Sciatic nerve (tissue), 2 donors: Measurements from ENCODE around the gene MYO15A. TPM values are rescaled to one million over a fixed set of nuclear protein-coding genes. Genes with fewer than 3 reads are reported as not detected.

Experiments
- ATAC-seq: fragments of 200-7000 bp; cut with Tn5 transposase; one replicate; pipeline ENCODE4 v1.9.1; 2020; ENCODE audit warnings: mild to moderate bottlenecking, moderate library complexity
- DNase-seq: peaks from one replicate; pipeline ENCODE4 v3.0.0-alpha.2; 2020; ENCODE audit warnings: low spot score
- intact Hi-C: fragments of 100-400 bp; cut with DNase I; formaldehyde crosslinking; loops from one replicate; pipeline ENCODE4 v1.14.2; 2022
- total RNA-seq: library from RNA; stranded (reverse); fragmentation: NEBNext Ultra II Directional; extraction: Animal tissue kit (Norgen Biotek cat#: 25700); gene quantifications from one replicate; pipeline ENCODE4 v1.2.1, GENCODE V29; 2021
- donor health status: DM: no; HTN: no; CAD: no.
- donor health status: DM: no; HTN: no; CAD: no.

Gene MYO15A
- total RNA-seq, 1 donor from 2014 or later: 4.4 TPM

DNA sequence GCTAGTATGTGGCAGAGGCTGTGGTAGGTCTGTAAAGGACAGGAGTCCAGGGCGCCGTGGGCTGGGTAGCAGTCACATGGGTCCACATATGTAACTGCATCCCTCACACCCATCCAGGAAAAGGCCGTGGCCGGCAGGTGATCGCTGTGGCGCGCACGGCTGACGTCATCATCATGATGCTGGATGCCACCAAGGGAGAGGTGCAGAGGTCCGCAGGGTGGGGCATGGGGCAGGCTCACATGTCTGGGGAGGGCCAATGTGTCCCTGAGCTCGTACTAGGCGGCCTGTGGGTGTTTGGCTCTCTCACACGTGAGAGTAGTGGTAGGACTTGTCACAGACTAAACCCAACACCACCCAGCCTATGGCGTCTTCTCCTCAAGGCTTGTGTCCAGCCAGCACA is 9.0 kb upstream of the MYO15A start:
- ATAC-seq (no peak), DNase-seq (no peak)
- intact Hi-C loops: no loop called here

DNA sequence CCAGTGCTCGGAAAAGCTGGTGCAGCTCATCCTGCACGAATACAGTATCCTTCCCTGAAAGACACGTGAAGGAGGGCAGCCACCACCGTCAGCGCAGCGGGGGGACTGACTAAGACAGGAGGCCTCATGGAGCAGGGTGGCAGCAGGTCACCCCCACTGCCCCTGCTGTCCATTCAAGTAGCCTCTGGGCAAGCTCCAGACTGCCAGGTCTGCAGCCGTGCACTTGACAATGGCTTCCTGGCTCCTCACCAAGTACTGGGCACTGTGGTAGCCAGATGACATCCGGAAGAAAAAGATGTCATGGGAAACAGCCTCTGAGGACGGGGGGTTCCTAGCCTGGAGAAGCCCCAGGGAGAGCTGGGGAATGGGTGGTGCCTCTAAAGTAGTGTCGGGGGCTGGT is 7.9 kb upstream of the MYO15A start:
- ATAC-seq (no peak), DNase-seq (no peak)
- intact Hi-C loops: no loop called here

- intact Hi-C loops: no loop called here
- DNase-seq: no peak
- ATAC-seq: no peak
Measured at GRCh38 chr17:18101828-18102227, 6.7 kb upstream of the MYO15A start.

GRCh38 chr17:18102640-18103039 is 5.9 kb upstream of the MYO15A start:
- intact Hi-C loops: no loop called here
- no peak for DNase-seq
- no peak for ATAC-seq

- intact Hi-C loops: no loop called here
- ATAC-seq: no peak
Measured at GRCh38 chr17:18105027-18105426, 3.5 kb upstream of the MYO15A start.

GRCh38 chr17:18105595-18105994 is 3.0 kb upstream of the MYO15A start:
- intact Hi-C loops: no loop called here
- DNase-seq (no peak), ATAC-seq (no peak)

More at GRCh38 chr17:18105027-18105426, 3.5 kb upstream of the MYO15A start:
- no peak for DNase-seq

DNA sequence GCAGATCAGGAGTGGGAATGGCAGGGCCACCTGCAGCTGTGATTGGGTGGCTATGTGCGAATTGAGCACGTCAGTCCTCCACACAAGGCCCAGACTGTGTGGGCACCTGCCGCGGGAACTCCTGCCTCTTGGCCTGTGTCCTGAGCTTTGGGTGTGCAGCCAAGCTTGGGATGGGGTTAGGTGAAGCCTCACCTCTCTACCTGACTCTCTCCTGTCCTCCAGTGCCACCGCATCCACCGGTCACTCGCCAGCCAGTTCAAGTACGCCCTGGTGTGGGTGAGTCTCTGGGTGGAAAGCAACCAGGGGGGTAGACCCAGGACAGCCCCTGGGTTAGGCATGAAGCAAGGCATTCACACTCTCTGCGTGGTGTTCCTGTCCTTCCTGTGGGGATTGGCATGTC is 2.3 kb upstream of the MYO15A start:
- DNase-seq (no peak), ATAC-seq (no peak)
- intact Hi-C loops: no loop called here

GRCh38 chr17:18107061-18107790 is 1.3 kb upstream of the MYO15A start:
- DNase-seq (no peak), ATAC-seq (no peak)
- intact Hi-C loops: no loop called here

DNA sequence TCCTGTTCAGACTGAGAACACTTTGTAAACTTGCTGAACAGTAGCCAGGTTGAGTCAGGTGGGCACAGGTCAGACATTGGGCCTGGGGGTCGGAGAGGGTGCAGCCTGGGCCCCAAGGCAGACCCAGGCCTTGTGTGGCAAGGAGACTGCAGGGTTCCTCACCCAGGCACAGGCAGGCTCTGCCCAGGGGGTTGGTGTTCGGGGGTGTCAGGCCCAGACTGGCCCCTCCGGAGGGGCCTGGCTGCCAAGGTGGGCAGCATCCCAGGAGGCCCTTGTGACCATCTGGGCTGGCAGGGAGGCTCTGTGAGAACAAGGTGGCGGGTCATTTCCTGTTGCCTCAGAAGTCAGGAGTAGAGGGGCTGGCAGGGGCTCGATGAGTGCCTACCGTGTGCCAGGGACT is 585 bp upstream of the MYO15A start:
- DNase-seq (no peak), ATAC-seq (peak; percentile 7)
- intact Hi-C loops: no loop called here

DNA sequence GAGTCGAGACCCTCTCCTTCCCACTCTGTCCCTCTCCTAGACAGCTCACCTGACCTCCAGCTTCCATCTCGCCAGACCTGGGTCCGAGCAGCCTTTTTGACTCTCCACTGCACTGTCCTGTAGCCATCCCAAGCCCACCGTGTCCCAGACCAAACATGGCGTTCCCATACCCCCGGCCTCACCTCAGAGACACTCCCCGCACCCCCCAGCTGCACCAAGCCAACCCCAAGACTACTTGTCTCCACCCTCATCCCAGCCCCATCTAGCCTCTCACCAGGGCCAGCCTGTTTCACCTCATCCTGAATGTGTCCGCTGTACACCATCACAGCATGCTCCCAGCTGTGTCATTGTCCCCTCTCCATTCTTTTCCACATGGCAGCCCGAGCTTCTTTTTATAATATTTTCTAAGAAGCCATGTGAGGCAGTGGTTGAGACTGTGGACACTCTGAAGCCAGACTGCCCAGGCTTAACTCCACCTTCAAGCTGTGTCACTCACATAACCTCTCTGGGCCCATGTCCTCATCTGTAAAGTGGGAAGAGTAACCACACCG is 1.5 kb downstream of the MYO15A start:
- intact Hi-C loops: no loop called here
- DNase-seq (no peak), ATAC-seq (no peak)

- intact Hi-C loops: no loop called here
- ATAC-seq (no peak), DNase-seq (no peak)
Measured at GRCh38 chr17:18110636-18111145, 2.1 kb downstream of the MYO15A start.

- DNase-seq (no peak), ATAC-seq (no peak)
- intact Hi-C loops: no loop called here
Measured at GRCh38 chr17:18111330-18111971, 2.9 kb downstream of the MYO15A start.

DNA sequence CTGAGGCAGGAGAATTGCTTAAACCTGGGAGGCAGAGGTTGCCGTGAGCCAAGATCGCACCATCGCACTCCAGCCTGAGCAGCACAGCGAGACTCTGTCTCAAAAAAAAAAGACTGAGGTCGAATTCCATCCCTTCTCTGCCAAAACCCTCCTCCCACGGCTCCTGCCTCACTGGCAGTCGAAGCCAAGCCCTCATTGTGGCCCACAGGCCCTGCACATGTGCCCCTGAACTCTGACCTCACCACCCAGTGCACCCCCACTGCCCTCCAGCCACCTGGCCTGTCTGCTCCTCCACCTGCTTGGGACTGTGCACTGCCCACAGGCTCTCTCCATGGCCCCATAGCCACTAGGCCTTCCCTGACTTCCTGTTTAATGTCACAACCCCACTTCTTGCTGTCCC is 7.0 kb downstream of the MYO15A start:
- no peak for ATAC-seq
- DNase-seq: no peak
- intact Hi-C loops: no loop called here

DNA sequence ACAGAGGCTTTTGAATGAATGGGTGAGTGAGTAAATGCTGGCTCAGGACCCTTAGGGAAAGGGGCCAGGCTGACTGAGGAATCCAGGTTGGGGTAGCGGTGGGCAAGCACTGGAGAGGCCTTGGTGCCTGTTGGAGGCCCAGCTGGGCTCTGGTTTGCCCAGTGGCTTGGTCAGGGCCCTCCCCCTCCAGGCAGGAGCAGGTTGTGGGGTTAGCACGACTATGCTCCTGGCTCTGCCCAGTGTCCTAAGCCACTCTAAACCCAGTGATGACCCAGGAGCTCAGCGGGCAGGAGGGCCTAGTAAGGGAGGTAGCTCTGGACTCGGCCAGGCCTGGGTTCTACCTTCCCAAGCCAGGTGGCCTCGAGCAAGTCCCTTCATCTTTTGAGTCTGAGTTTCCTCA is 7.5 kb downstream of the MYO15A start:
- no peak for ATAC-seq
- intact Hi-C loops: no loop called here
- no peak for DNase-seq

GRCh38 chr17:18117533-18117932 is 9.0 kb downstream of the MYO15A start:
- DNase-seq: no peak
- ATAC-seq: no peak
- intact Hi-C loops: no loop called here

DNA sequence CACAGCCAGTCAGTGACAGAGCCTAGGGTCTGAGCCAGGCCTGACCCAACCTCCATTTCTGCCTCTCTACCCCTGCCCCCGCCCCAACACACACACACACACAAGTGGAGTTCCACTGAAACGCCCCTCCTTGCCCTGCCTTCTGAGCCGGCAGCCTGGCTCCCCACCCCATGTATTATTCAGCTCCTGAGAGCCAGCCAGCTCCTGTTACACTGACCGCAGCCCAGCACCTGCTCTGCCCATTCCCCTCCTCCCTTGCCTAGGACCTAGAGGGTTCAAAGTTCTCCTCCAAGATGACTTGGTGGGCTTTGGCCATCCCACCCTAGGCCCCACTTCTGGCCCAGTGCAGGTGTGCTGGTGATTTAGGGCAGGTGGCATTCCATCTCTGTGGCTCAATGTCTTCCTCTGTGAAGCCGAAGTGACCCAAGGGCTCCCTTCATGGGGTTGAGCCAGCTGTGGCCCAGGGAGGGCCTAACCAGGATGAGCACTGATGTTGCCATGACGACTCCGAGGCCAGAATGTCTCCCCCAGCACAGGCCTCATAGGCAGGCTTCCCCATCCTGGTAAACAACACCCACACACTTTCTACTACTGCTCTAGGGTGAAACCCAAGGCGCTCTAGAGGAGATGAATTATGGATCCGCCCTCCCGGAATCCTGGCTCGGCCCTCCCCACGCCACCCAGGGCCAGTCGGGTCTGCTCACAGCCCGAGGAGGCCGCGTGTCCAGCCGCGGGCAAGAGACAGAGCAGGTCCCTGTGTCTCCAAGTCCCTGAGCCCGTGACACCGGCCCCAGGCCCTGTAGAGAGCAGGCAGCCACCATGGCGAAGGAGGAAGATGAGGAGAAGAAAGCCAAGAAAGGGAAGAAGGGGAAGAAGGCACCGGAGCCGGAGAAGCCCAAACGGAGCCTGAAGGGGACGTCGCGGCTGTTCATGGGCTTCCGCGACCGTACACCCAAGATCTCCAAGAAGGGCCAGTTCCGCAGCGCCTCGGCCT is 9.7 kb downstream of the MYO15A start:
- intact Hi-C loops: no loop called here
- DNase-seq (no peak), ATAC-seq (peak; percentile 50)

GRCh38 chr17:18119166-18119745 is 10.7 kb downstream of the MYO15A start:
- intact Hi-C loops: no loop called here
- DNase-seq: no peak
- ATAC-seq: no peak

GRCh38 chr17:18119938-18120337 is 11.4 kb downstream of the MYO15A start:
- no peak for DNase-seq
- ATAC-seq: no peak
- intact Hi-C loops: no loop called here

- no peak for ATAC-seq
- no peak for DNase-seq
Measured at GRCh38 chr17:18120461-18121017, 12.0 kb downstream of the MYO15A start.

More at GRCh38 chr17:18120461-18121017, 12.0 kb downstream of the MYO15A start:
- intact Hi-C loops: no loop called here
